Measurements from ENCODE around the gene GRIK2.
"Not testable (repeated sequence)": the region's sequence is repeated elsewhere in the genome, so short reads cannot be mapped to it uniquely, and the experiment has no call there.

GRIK2 gene

GRCh38 chr6:101393251-101393828 lies at the start of gene GRIK2:
GRIK2 (plus strand) TSS chr6:101393708.
- DNase-seq (ENCODE audit: low spot score in 2 of 2) (no peak), ATAC-seq (replicated peaks; ENCODE audit: extremely low read depth, poor library complexity, severe bottlenecking) (peak; percentile 10)
- Mint-ChIP-seq H3K9me3 (no peaks in the 10 kb centered on the region), H3K27me3 (peaks cover 47% of the 10 kb centered on the region), H3K27ac (ENCODE audit: low read depth) (no peak within 1 kb of the TSS), H3K4me1 (no peaks in the 10 kb centered on the region), H3K4me3 (no peak within 1 kb of the TSS), H3K36me3 (ENCODE audit: insufficient read depth) (no peaks in the 10 kb centered on the region)

GRCh38 chr6:101344885-101345284 lies 48.6 kb upstream of the GRIK2 start:
- Mint-ChIP-seq H3K27ac (ENCODE audit: low read depth) (no peak overlapping the region), H3K36me3 (ENCODE audit: insufficient read depth) (no peaks in the 10 kb centered on the region), H3K4me1 (no peaks in the 10 kb centered on the region), H3K9me3 (peaks cover 17% of the 10 kb centered on the region), H3K27me3 (no peaks in the 10 kb centered on the region), H3K4me3 (no peak overlapping the region)
- no peak for ATAC-seq (replicated peaks; ENCODE audit: extremely low read depth, poor library complexity, severe bottlenecking)
- DNase-seq (ENCODE audit: low spot score in 2 of 2), result no peak

- Mint-ChIP-seq H3K4me1 (no peaks in the 10 kb centered on the region), H3K27ac (ENCODE audit: low read depth) (no peak overlapping the region)
These were observed 44.7 kb upstream of the GRIK2 start for GRCh38 chr6:101348816-101349215.

GRCh38 chr6:101350631-101351030 lies 42.9 kb upstream of the GRIK2 start:
- not testable (repeated sequence) for H3K27me3 Mint-ChIP-seq; ATAC-seq (replicated peaks; ENCODE audit: extremely low read depth, poor library complexity, severe bottlenecking); H3K27ac Mint-ChIP-seq (ENCODE audit: low read depth); H3K36me3 Mint-ChIP-seq (ENCODE audit: insufficient read depth); DNase-seq (ENCODE audit: low spot score in 2 of 2); H3K4me1 Mint-ChIP-seq; H3K4me3 Mint-ChIP-seq
- H3K9me3 Mint-ChIP-seq, result peaks cover 12% of the 10 kb centered on the region

More at GRCh38 chr6:101348816-101349215, 44.7 kb upstream of the GRIK2 start:
- H3K36me3 Mint-ChIP-seq (ENCODE audit: insufficient read depth), result no peaks in the 10 kb centered on the region
- DNase-seq (ENCODE audit: low spot score in 2 of 2) (no peak), ATAC-seq (replicated peaks; ENCODE audit: extremely low read depth, poor library complexity, severe bottlenecking) (no peak)
- no peaks in the 10 kb centered on the region for H3K27me3 Mint-ChIP-seq
- peaks cover 12% of the 10 kb centered on the region for H3K9me3 Mint-ChIP-seq
- H3K4me3 Mint-ChIP-seq, result no peak overlapping the region

GRCh38 chr6:101351173-101351572 lies 42.3 kb upstream of the GRIK2 start:
- Mint-ChIP-seq H3K4me1 (no peaks in the 10 kb centered on the region), H3K27me3 (no peaks in the 10 kb centered on the region), H3K4me3 (no peak overlapping the region), H3K36me3 (ENCODE audit: insufficient read depth) (no peaks in the 10 kb centered on the region), H3K27ac (ENCODE audit: low read depth) (no peak overlapping the region), H3K9me3 (peaks cover 12% of the 10 kb centered on the region)
- DNase-seq (ENCODE audit: low spot score in 2 of 2), result no peak
- ATAC-seq (replicated peaks; ENCODE audit: extremely low read depth, poor library complexity, severe bottlenecking), result no peak

- Mint-ChIP-seq H3K27me3 (no peaks in the 10 kb centered on the region), H3K9me3 (peaks cover 8% of the 10 kb centered on the region), H3K27ac (ENCODE audit: low read depth) (no peak overlapping the region), H3K4me1 (no peaks in the 10 kb centered on the region), H3K4me3 (no peak overlapping the region), H3K36me3 (ENCODE audit: insufficient read depth) (no peaks in the 10 kb centered on the region)
- DNase-seq (ENCODE audit: low spot score in 2 of 2) (no peak), ATAC-seq (replicated peaks; ENCODE audit: extremely low read depth, poor library complexity, severe bottlenecking) (no peak)
These were observed 41.2 kb upstream of the GRIK2 start for GRCh38 chr6:101352316-101352715.

- Mint-ChIP-seq H3K4me1 (no peaks in the 10 kb centered on the region), H3K27me3 (no peaks in the 10 kb centered on the region), H3K4me3 (no peak overlapping the region), H3K27ac (ENCODE audit: low read depth) (no peak overlapping the region), H3K36me3 (ENCODE audit: insufficient read depth) (peaks cover 3% of the 10 kb centered on the region), H3K9me3 (no peaks in the 10 kb centered on the region)
- DNase-seq (ENCODE audit: low spot score in 2 of 2) (no peak), ATAC-seq (replicated peaks; ENCODE audit: extremely low read depth, poor library complexity, severe bottlenecking) (no peak)
These were observed 28.3 kb upstream of the GRIK2 start for GRCh38 chr6:101365181-101365580.

- no peak overlapping the region for H3K4me3 Mint-ChIP-seq
These were observed 13.6 kb upstream of the GRIK2 start for GRCh38 chr6:101379926-101380325.

GRCh38 chr6:101380897-101381630 lies 12.4 kb upstream of the GRIK2 start:
- no peaks in the 10 kb centered on the region for H3K4me1 Mint-ChIP-seq
- H3K36me3 Mint-ChIP-seq (ENCODE audit: insufficient read depth), result peaks cover 2% of the 10 kb centered on the region
- ATAC-seq (replicated peaks; ENCODE audit: extremely low read depth, poor library complexity, severe bottlenecking), result no peak
- no peak for DNase-seq (ENCODE audit: low spot score in 2 of 2)
- peaks cover 5% of the 10 kb centered on the region for H3K9me3 Mint-ChIP-seq
- no peak overlapping the region for H3K4me3 Mint-ChIP-seq
- H3K27ac Mint-ChIP-seq (ENCODE audit: low read depth), result no peak overlapping the region
- no peaks in the 10 kb centered on the region for H3K27me3 Mint-ChIP-seq

More at GRCh38 chr6:101379926-101380325, 13.6 kb upstream of the GRIK2 start:
- peaks cover 5% of the 10 kb centered on the region for H3K9me3 Mint-ChIP-seq
- no peak overlapping the region for H3K27ac Mint-ChIP-seq (ENCODE audit: low read depth)
- ATAC-seq (replicated peaks; ENCODE audit: extremely low read depth, poor library complexity, severe bottlenecking) (no peak), DNase-seq (ENCODE audit: low spot score in 2 of 2) (no peak)
- H3K27me3 Mint-ChIP-seq, result no peaks in the 10 kb centered on the region
- peaks cover 2% of the 10 kb centered on the region for H3K36me3 Mint-ChIP-seq (ENCODE audit: insufficient read depth)
- H3K4me1 Mint-ChIP-seq, result no peaks in the 10 kb centered on the region

GRCh38 chr6:101383747-101384146 lies 9.8 kb upstream of the GRIK2 start:
- not testable (repeated sequence) for H3K27ac Mint-ChIP-seq (ENCODE audit: low read depth); H3K4me3 Mint-ChIP-seq; H3K36me3 Mint-ChIP-seq (ENCODE audit: insufficient read depth)

GRCh38 chr6:101386982-101387381 lies 6.5 kb upstream of the GRIK2 start:
- ATAC-seq (replicated peaks; ENCODE audit: extremely low read depth, poor library complexity, severe bottlenecking), result no peak
- no peak for DNase-seq (ENCODE audit: low spot score in 2 of 2)
- H3K27ac Mint-ChIP-seq (ENCODE audit: low read depth), result no peak overlapping the region

More at GRCh38 chr6:101383747-101384146, 9.8 kb upstream of the GRIK2 start:
- H3K4me1 Mint-ChIP-seq; H3K9me3 Mint-ChIP-seq; ATAC-seq (replicated peaks; ENCODE audit: extremely low read depth, poor library complexity, severe bottlenecking); H3K27me3 Mint-ChIP-seq; DNase-seq (ENCODE audit: low spot score in 2 of 2): not testable (repeated sequence)

GRCh38 chr6:101391772-101392585 lies 1.5 kb upstream of the GRIK2 start:
- Mint-ChIP-seq H3K4me1 (no peaks in the 10 kb centered on the region), H3K27me3 (peaks cover 44% of the 10 kb centered on the region), H3K27ac (ENCODE audit: low read depth) (no peak overlapping the region), H3K4me3 (no peak overlapping the region), H3K9me3 (no peaks in the 10 kb centered on the region), H3K36me3 (ENCODE audit: insufficient read depth) (no peaks in the 10 kb centered on the region)
- no peak for DNase-seq (ENCODE audit: low spot score in 2 of 2)
- no peak for ATAC-seq (replicated peaks; ENCODE audit: extremely low read depth, poor library complexity, severe bottlenecking)

More at GRCh38 chr6:101386982-101387381, 6.5 kb upstream of the GRIK2 start:
- no peak overlapping the region for H3K4me3 Mint-ChIP-seq
- H3K9me3 Mint-ChIP-seq, result peaks cover 5% of the 10 kb centered on the region
- H3K4me1 Mint-ChIP-seq, result no peaks in the 10 kb centered on the region
- no peaks in the 10 kb centered on the region for H3K36me3 Mint-ChIP-seq (ENCODE audit: insufficient read depth)
- H3K27me3 Mint-ChIP-seq, result peaks cover 22% of the 10 kb centered on the region
